GM19023 (cell line): Measurements from ENCODE around the gene ARHGDIG.
"Not testable (repeated sequence)": the region's sequence is repeated elsewhere in the genome, so short reads cannot be mapped to it uniquely, and the experiment has no call there.

Experiments used
- ATAC-seq: cut with Tn5 transposase; IDR thresholded peaks from one replicate; pipeline ENCODE4 v1.9.1; 2021; ENCODE audit warnings: mild to moderate bottlenecking, moderate library complexity; ENCODE audit not compliant: unreplicated experiment

ARHGDIG gene

DNA sequence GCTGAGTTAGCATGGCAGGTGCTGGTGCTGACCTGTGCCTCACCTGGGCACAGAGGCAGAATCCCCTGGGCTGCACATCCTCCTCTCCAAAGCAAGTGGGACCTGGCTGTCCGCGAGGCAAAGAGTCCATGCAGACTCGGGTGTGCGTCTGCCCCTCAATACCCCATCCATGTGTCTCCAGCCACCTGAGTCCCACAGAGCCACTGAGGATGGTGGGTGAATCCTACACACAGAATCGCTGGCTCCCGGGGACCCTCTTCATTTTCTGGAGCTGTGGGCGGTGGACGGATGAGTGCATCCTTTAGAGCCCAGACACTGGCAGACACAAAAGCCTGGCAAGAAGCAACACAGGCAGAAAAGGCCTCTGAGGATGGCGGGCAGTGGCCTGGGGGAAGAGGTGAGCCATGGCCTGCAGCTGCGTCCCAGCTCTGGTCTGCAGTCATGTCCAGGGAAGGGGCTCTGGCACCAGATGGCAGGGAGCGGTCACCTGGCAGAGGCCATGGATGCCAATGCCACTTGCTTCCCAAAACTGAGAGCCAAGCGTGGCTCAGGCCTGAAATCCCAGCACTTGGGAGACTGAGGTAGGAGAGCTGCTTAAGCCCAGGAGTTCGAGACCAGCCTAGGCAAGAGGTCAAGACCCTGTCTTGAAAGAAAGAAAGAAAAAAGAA, 42.2 kb downstream of the ARHGDIG start:
- ATAC-seq, result no peak

DNA sequence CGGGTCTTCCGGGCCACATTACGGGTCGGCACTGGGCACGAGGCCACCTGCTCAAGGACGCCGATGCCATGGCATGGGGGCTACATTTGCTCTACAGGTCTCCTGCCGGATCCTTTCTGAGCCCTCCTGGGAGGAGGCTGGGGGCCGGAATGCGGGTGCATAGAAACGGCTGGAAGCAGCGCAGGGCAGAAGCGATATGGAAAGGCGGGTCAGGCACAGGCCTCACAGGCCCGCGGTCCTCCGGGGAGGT, 43.7 kb downstream of the ARHGDIG start:
- ATAC-seq, result no peak

DNA sequence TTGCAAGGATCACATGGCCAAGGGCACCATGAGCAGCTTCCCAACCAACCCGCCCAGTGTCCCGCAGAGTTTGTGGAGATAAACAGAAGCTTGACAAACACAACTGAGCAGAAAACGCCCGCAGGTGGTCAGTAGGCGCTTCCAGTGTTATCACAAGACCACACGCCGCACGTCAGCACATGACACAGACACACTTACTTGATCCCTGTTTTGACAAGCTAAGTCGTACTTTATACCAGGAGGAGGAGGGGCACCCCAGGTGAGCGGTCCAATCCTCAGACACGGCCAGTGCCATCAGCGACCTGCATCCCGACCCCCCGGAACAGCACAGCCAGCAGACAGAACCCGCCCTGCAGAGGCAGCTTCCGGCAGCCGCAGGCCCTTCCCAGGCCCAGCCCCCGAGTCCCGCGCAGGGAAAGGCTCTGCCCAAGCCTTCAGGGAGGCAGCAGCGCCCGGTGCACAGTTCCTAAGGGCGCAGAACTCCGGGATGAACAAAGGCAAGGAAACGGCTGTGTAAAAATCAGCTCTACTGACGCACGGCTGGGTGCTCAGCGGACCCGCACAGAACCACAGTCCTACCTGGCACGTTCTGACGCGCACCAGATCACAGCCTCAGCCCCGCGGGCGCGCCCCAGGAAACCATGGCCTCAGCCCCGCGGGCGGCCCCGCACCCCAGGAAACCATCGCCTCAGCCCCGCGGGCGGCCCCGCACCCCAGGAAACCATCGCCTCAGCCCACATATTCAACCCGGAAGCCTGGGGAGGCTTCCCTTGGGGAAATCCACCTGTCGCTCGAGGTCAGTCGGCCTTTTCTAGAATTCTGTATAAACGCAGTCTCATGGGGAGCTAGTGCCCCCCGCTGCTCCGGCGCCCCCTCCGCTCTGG, 44.3 kb downstream of the ARHGDIG start:
- no peak for ATAC-seq

DNA sequence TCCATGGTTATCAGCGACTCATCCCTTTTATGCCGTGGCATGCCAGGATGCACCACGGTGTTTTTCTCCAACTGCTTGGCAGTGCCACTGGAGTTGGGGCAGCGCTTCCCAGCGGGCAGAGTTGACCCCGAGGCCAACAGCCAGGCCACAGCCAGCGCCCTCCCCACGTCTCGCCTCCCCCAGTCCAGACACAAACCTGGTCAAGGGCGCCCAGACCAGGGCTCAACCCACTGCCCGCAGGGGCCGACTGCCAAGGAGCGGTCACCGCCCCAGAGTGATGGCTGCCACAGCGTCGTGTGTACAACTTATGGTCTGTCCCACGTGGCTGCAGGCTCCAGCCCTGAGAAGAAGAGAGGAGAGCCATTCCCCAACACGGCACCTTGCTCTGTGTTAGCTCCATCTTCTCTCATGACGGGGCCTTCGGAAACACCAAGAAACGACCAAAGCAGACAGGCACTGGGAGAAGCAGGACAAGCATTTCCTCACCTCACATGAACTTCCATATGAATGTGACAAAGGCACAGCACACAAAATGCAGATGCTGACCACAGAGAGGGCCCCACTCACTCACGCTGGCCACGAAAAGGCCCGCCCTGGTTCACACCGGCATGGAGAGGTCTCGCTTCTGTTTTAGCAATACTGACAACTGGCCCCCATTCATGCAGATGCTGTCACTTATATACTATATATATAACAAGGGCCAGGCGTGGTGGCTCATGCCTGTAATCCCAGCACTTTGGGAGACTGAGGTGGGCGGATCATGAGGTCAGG, 45.2 kb downstream of the ARHGDIG start:
- no peak for ATAC-seq

DNA sequence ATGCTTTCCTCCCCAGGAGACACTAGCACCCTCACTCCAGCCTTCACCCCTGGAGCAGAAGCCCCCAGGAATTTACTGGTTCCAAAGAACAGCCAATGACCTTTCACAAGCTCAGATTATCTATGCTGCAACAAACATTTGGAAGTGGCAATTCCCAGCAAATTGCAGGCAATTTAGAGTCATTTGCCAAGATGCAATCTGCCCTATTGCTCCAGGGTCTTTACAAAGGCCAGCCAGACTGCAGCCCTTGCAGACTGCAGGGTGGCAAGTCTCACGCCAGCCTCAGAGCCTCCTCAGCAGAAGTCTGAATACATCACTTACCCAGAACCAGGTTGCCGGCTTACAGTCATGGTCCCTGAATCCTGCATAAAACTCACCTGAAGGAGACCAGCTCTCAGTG, 50.4 kb downstream of the ARHGDIG start:
- no peak for ATAC-seq

DNA sequence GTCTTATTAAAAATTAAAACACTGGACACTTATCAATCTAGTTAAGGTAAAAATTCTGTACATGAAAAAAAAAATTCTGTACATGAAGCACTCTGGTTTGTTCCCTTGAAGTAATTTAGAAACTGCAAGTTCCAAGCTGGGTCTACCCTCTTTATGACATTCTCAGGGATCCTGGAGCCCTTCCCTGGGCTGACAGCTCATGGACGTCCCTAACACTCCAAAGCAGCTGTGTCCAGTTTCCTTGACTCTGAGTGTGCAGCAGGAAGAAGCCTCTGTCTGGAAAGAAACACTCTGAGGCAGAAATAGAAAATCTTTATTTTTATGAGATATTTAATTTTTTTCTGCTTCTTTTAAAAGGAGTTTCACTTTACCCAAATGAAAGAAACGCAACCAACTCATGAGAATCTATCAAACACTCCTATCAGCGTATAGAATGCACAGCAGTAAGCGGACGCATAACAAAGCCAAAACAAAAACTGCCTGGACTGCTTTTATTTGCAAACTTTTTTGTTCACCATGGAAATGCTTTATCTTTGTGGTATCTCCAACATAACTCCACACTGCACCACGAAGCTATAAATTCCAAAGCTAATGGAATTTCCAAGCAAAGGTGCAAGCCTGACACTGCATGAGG, 50.9 kb downstream of the ARHGDIG start:
- not testable (repeated sequence) for ATAC-seq
